GM21515 (cell line): Measurements from ENCODE around the gene PEPD.
"Not testable (repeated sequence)": the region's sequence is repeated elsewhere in the genome, so short reads cannot be mapped to it uniquely, and the experiment has no call there.

ENCODE experiments used
- ATAC-seq: cut with Tn5 transposase; IDR thresholded peaks from one replicate; pipeline ENCODE4 v1.9.1; 2021; ENCODE audit not compliant: unreplicated experiment

PEPD gene

DNA sequence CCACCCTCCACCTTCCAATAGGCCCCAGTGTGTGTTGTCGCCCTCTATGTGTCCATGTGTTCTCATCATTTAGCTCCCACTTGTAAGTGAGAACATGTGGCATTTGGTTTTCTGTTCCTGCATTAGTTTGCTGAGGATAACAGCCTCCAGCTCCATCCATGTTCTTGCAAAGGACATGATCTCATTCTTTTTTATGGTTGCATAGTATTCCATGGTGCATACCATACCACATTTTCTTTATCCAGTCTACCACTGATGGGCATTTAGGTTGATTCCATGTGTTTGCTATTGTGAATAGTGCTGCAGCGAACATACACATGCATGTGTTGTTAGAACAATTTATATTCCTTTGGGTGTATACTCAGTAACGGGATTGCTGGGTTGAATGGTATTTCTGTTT is 42.0 kb downstream of the PEPD start:
- not testable (repeated sequence) for ATAC-seq

DNA sequence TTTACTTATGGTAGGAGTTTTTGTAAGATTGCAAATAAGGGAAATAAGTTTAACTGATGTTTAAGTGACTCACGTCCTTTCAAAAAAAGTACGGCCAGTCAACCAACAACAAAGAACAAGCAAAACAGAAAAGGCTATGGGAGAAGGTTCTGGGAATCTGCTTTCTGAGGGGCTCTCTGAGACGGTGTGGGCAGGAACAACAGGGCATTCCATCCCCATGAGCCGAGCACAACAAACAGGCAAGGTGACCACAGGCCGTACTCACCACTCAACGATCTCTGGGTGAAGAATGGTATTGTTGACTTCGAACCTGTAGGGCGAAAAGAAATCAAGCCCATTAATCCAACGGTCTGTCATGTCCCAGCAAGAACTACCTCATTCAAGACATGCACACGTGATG is 43.8 kb downstream of the PEPD start:
- ATAC-seq = no peak

DNA sequence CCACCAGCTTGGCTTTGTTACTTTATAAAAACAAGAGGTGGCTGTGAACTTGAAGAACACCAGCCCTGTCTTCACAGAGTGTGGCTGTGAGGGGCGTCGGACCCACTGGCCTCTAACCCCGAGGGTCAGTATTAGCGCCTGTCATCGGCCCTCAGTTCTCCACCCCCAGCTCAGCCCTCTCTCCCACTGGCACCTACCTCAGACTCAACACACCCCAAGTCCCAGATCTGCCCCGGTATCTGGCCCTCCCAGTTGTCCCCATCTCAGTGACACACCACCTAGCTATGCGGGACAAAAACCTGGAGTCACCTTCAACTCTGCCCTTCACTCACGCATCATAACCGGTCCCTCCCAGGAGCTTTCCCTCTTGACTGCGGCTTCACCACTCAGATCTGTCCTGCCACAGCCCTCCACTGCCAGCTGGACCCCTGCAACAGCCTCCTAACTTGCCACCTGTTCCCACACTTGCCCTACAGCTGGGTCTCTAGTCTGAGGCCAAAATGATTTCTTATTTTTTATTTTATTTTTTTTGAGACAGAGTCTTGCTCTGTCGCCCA is 45.4 kb downstream of the PEPD start:
- ATAC-seq = no peak

DNA sequence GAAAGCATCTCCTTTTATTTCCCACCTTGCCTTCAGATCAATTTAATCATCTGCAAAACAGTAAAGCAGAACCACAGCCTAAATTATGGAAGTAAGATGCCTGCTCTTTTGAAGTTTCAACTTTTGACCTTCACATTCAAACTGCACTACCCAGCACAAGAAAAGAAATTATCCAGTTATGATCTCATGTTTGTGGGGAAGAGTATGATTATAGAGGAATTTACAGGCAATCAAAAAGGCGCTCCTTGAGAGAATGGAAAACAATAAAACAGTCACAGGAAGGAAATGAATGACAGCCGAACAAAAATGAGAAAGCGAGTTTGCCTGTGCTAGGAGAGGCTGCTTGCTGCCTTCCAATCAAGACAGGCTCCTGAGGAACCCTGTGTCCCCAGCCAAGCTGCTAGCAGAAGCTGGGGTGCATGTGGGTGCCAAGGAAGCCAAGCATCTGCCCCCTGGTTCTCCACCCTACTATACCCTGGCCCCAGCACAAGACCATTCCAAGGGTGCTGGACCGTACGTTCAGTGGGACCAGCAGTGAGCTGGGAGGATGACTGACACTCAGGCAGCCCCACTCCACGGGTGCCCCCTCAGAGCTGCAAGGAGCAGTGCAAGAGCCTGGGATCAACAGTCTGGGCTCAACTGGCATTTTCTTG is 47.8 kb downstream of the PEPD start:
- no peak for ATAC-seq

DNA sequence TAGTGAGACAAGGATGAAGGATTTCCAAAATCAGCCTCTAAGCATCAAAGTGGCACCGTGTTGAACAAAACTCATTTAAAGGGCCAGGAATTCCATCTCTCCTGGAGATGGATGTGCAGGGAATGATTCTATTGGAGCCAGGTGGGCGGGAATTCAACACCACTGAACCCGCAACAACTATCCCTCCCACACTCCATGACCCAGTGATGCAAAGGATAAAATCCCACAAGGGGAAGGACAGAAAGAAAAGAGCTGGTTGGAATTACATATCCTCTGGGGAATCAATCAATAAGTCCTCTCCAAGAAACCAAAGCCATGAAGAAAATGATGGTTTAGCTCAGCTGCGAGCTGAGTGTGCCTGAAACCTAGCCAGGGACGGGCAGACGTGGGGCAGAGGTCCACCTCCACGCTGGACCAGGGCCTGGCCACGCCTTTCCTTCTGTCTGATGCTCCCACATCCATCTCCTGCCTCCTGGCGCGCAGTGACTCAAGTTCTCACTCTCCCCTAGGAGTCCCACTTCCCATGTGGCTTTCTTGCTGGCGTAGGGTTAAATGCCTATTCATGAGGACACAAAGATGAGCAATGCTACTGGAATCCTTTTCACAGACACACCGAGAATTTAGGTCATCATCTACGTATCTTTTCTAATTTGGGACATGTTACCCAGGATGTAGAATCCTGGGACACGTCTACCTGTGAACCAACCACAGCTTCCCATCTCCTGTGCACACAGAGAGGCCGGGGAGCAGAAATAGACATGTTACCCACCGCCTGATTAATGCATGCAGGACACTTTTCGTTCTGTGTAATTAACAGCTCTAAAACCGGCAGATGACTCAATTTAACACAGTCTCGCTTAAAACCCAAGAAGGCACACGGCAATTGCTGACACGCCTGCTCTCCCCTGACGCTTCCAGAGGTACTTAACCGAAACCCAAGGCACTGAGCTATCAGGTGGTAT is 48.6 kb downstream of the PEPD start:
- no peak for ATAC-seq

DNA sequence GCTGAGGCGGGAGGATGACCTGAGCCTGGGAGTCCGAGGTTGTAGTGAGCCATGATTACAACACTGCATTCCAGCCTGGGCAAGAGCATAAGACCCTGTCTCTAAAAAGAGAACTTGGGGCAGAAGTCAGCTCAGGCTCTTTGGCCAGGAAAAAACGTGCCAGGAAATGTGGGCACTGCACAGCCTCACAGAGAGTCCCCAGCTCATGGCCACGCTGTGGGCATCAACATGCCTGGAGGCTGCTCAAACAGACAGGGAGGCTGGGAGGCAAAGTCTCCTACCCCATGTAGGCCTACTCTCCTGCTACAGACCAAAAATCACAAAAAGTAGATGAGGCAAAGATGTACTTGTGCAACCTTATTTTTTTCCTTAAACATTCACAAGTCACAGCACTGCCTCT is 49.4 kb downstream of the PEPD start:
- no peak for ATAC-seq

DNA sequence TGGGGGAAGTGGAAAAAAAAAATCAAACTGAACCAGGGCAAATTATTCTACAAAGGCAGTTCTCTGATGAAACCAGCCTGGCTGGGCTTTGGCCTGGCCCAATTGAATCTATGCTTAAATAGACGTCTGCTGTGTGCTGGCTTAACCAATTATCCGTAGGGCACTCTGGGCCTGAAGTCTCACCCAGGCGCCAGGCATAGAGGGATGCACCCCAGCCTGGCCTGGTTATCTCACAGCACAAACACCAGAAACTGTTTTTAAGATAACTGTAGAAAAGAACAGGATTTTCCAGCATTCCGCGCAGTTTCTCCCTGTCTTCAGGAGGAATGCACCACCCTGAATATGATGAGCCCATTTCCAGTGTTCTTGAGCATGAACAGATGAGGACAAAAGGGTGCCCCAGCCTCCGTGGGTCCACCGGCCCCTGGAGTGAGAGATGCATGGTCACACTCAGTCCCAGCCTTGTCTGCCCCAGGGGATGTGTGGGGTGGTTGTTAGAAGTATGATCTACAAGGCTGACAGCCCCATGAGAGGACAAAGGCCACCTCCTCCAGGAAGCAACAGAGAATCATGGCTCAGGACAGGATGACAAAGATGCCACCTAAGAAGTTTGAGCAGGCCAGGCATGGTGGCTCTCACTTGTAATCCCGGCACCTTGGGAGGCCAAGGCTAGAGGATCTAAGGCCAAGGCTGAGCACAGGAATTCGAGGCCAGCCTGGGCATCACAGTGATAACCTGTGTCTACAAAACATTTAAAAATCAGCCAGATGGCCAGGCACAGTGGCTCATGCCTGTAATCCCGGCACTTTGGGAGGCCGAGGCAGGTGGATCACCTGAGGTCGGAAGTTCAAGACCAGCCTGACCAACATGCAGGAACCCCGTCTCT is 50.2 kb downstream of the PEPD start:
- no peak for ATAC-seq

DNA sequence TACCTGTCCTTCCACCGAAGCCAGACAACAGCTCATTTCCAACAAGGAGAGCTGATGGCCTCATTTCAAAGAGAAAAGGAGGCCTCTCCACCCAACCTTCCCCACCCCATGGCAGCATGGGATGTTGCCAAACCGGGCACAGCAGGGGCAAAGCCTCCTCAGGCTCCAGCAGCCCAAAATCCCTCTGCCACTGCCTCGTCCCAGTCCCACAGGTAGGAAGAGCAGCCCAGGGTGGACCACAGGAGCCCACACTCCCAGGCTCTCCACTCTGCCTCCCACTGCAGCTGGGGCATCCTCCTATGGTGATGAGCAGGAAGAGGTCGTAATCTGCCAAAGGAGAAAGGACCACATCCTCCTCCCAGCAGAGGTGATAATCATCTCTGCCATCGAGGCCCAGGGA is 50.9 kb downstream of the PEPD start:
- ATAC-seq = no peak

DNA sequence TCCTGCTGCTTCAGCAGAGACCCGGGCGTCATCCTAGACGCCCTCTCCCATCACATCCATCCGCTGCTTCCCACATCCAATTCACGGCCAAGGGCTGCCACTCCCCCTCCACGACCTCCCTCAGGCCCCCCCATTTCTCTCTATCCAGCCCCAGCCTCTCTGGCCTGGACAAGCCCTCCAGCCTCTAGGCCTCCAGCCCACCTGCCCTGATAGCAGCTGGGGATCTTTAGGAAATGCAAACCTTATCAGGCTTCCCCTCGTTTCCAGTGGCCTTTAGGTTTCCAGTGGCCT is 51.6 kb downstream of the PEPD start:
- no peak for ATAC-seq

DNA sequence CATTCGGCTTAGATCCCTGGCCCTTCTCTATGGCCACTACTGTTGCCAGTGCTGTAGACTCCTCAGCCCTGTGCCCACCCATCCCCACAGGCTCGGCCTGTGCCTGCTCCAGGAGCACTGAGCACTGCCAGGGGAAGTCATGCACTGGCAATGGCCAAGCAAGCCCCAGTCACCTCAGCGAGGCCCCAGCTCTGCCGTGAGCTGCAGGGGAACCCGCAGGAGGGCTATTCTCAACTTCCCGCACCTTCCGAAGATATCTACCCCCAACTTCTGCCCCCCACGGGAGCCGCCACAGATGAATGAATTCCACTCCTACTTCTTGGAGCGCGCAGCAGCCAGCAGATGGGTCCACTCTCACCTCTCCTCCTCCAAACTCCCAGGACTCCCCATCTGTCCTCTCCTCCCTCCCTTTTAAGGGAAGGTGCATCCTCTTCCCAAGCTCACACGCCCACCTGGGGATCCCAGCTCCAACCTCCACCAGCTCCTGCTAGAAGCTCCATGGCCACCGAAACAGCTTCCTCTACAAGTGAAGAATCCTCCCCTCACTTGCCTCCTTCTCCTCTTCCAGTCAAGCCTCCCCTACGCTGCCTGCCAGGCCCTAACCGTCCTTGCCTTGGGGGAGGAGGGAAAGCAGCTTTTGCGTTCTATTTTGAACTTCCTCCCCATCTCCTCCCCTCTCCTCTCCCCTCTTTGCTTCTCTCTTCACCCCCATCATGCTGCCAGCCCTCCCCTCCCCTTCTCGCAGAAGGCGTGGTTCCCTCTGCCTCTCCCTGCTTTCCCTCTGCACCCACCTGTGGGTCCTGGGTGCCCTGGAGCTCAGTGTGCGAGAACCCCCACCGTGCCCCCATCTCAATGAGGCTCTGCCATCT is 52.2 kb downstream of the PEPD start:
- no peak for ATAC-seq

DNA sequence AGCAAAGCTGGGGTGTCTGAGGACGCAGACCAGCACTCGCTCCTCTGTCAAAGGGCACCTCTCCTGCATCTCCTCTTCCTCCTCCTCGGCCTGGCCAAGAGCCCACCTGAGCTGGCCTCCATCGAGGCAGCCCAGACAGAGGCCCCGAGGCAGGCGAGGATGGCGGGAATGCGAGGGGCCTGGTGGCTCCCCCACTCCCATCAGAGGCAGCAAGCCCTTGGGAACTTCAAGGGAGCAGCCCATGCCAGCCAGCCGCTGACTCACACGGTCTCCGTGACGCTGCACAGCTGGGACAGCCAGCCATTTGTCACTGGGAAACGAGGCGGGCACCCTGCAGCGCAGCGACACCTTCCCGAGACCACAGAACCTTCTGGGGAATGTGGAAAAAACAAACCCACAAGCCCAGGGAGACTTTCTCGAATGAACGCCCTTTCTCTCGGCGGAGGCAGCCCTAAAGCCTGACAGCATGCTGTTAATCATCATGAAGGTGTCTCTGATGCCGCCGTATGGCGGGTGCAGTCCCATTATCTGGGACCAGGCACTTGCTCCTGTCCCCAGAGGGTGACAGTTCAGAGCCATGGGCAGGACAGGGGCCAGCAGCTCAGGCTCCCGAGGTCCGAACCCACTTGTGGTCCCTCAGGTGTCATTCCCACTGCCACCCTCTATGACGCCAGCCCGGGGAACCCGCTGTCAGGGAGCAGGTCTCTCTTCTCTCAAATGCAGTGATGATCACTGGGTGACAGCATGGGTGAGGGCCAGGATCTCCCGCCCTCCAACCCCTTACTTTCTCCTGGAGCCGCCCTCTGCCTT is 53.0 kb downstream of the PEPD start:
- no peak for ATAC-seq

DNA sequence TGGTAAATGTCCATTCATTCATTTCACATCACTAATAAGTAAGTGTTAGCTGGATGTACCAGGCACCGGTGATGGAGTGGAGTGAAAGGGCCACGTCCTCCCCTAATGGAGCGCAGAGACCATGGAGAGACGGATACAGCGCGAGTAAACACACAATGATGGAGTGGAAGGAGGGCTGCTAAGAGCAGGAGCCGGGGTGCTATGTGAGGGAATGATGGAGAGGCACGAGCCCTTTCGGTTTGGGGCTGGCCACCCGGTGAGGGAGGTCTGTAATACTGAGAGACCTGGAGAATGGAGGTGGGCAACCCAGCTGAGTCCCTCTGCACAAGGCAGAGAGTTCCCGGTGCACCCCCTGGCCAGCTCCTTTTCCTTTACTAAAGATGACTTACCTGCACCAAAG is 53.7 kb downstream of the PEPD start:
- ATAC-seq = no peak

DNA sequence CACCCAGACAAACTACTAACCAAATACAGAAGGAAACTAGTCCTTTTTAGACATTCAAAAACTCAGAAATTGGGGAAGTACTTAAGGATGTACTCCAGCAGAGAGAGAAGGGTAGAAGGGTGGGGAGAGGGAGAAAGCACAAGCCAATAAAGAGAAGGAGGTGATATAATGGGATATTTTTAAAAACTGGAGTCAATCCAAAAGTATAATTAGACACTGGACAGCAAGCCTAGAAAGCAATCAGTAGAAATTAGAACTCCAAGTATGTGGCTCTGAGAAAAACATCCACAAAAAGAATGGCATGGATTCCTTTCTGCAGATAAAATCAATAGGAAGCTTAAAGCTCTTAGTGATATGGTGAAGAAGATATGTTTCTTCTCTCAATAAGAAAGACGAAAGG is 55.8 kb downstream of the PEPD start:
- ATAC-seq = no peak

DNA sequence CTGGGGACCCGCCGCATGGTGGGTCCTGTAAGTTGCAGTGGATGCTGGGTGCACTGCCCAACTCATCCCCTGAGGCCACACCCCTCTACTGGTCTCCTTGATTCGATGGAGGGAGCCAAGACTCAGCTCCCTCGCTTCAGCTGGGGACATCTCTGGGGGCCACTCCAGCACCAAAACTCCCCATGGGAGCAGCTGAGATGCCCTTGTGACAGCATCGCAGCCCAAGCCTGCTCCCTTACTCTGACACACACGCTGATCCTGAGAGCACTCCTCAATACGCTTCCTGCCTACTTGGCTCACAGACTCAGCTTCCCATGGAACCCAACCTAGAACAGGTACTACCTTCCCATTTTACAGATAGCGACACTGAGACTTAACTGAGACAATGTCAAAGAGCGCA is 56.2 kb downstream of the PEPD start:
- no peak for ATAC-seq

DNA sequence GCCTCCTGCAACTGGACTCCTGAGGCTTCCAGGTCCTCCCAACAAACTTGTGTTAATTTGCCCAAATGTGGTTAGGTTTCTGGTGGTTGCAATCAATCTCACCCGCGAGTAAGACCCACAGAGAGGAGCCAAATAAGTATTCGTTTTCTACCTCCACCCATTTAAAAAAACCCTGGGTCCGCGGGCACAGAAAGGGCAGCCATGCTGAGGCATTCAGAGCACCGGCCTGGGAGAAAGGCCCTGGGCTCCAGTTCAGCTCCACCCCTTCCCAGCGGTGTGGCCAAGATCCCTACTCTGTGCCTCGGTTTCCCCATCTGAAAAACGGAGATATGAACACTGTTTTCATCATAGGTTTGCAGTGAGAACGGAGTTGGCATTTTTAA is 56.9 kb downstream of the PEPD start:
- no peak for ATAC-seq

DNA sequence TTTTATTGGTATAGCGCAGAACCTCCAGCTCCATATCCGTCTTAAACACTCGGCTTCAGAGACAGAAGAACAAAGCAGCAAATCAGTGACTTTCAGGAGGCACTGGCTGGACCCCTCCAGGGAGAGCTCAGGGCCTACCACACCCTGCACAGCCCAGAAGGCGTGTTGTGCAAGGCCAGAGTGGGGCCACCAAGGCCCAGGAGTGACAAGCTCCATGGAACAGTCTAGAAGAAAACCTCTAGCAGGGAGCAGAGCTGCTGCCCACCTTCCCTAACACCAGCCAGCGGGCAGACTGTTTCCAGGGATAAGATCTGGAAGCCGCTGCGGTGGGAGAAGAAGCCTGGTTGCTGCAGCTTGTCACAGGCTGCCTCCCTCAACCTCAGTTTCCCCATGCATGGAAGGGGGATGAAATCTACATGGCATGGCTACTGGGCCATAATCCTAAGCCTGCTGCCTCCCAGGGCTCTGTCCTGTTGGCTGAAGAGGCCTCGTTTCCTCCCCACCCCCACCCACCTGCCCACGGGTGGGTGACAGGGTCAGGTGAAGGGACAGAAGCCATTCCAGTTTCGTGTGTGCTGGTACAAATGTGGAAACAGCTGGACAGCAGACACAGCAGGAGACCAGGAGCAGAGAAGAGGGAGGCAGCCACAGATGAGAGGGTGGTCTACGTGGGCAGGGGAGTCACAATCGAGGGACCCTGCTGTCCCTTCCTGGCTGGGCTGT is 57.4 kb downstream of the PEPD start:
- no peak for ATAC-seq

DNA sequence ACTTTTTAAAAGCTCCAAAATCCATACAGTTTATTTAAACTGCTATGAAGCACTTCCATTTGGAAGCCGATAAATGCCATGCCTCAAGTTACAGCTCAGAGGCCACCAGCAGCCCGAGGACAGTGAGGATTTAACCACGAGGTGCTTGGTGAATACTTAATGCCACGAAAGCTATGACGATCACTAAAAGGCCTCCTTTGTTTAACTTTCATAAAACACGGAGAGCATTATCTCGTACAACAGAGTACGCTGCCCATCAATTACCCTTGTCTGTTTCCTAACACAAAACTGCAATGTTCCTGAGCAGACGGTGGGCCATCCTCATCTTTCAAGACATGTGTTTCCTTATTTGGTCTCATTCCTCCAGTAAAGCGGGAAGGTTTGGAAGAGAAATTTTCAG is 58.4 kb downstream of the PEPD start:
- no peak for ATAC-seq

DNA sequence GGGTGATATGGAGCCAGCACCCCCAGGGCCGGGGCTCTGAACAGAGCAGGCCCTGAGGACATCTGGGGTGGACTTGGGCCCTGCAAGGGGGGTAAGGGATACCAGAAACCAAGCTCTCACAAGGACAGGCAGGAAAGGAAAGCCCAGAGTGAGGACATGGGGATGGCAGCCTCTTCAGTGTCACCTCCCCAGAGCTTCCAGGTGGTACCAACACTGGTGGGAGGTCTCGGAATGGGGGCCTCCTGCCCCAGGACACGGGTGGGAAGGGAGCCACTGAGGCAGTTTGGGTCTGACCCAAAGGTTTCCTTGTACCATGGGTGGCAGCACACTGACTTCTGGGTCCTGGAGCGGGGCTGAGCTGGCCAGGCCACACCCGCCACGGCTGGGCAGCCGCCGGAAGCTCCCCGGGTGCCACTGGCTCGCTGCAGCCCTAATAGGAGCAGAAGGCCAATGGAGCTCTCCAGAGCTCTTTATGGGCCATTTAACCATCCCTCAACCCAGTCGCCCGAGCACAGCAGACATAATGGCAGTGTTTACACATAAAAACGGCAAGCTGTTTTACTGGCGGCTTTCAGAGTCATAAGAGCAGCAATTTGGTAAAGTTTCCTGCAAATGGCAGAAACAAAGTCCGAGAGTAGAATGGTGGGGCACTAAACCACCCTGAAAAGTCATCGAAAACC is 59.3 kb downstream of the PEPD start:
- ATAC-seq = no peak
